ENCODE results near the gene VPS35.
"Not testable (repeated sequence)": the region's sequence is repeated elsewhere in the genome, so short reads cannot be mapped to it uniquely, and the experiment has no call there.

Gene VPS35

GRCh38 chr16:46648656-46649055 is 40.3 kb downstream of the VPS35 start:
- DNase-seq, result no peak
- Histone ChIP-seq H3K36me3 (no peaks in the 10 kb centered on the region), H3K4me3 (ENCODE audit: low read depth, low read length) (no peak overlapping the region), H3K27me3 (no peaks in the 10 kb centered on the region), H3K9me3 (no peaks in the 10 kb centered on the region), H3K4me1 (no peaks in the 10 kb centered on the region)
- 0 out of 2 replicates have a peak, but pooled peaks have one; percentile 6 for TF ChIP-seq CTCF (IDR thresholded peaks at IDR 0.05; ENCODE audit: low read depth, low read length)

GRCh38 chr16:46638947-46639925 is 49.7 kb downstream of the VPS35 start:
- Histone ChIP-seq H3K9me3 (no peaks in the 10 kb centered on the region), H3K36me3 (no peaks in the 10 kb centered on the region), H3K4me3 (ENCODE audit: low read depth, low read length) (no peak overlapping the region), H3K4me1 (no peaks in the 10 kb centered on the region), H3K27me3 (no peaks in the 10 kb centered on the region)
- no peak for TF ChIP-seq CTCF (IDR thresholded peaks at IDR 0.05; ENCODE audit: low read depth, low read length)
- DNase-seq, result no peak

GRCh38 chr16:46632778-46633733 is 55.9 kb downstream of the VPS35 start:
- Histone ChIP-seq H3K9me3 (no peaks in the 10 kb centered on the region), H3K4me3 (ENCODE audit: low read depth, low read length) (no peak overlapping the region), H3K4me1 (no peaks in the 10 kb centered on the region), H3K36me3 (no peaks in the 10 kb centered on the region), H3K27me3 (no peaks in the 10 kb centered on the region)
- DNase-seq, result no peak
- no peak for TF ChIP-seq CTCF (IDR thresholded peaks at IDR 0.05; ENCODE audit: low read depth, low read length)

GRCh38 chr16:46629331-46630219 is 59.4 kb downstream of the VPS35 start:
- TF ChIP-seq CTCF (IDR thresholded peaks at IDR 0.05; ENCODE audit: low read depth, low read length), result peak; percentile 57
- Histone ChIP-seq H3K9me3 (no peaks in the 10 kb centered on the region), H3K4me3 (ENCODE audit: low read depth, low read length) (0 out of 2 replicates have a peak overlapping the region, but pooled peaks have one; percentile 7), H3K4me1 (no peaks in the 10 kb centered on the region), H3K27me3 (no peaks in the 10 kb centered on the region), H3K36me3 (no peaks in the 10 kb centered on the region)
- DNase-seq, result peak; percentile 18

- TF ChIP-seq CTCF (IDR thresholded peaks at IDR 0.05; ENCODE audit: low read depth, low read length), result no peak
- Histone ChIP-seq H3K36me3 (no peaks in the 10 kb centered on the region), H3K27me3 (no peaks in the 10 kb centered on the region), H3K4me1 (no peaks in the 10 kb centered on the region), H3K9me3 (no peaks in the 10 kb centered on the region), H3K4me3 (ENCODE audit: low read depth, low read length) (no peak overlapping the region)
- DNase-seq, result no peak
Measured at GRCh38 chr16:46627746-46628145, 61.2 kb downstream of the VPS35 start.

GRCh38 chr16:46626681-46627080 is 62.3 kb downstream of the VPS35 start:
- not testable (repeated sequence) for H3K4me1 ChIP-seq; H3K4me3 ChIP-seq (ENCODE audit: low read depth, low read length); H3K27me3 ChIP-seq; H3K36me3 ChIP-seq; H3K9me3 ChIP-seq; DNase-seq

GRCh38 chr16:46624862-46625261 is 64.1 kb downstream of the VPS35 start:
- H3K36me3 ChIP-seq; H3K4me3 ChIP-seq (ENCODE audit: low read depth, low read length); H3K4me1 ChIP-seq; H3K9me3 ChIP-seq; DNase-seq; H3K27me3 ChIP-seq: not testable (repeated sequence)

GRCh38 chr16:46623707-46624106 is 65.3 kb downstream of the VPS35 start:
- not testable (repeated sequence) for H3K4me3 ChIP-seq (ENCODE audit: low read depth, low read length); H3K9me3 ChIP-seq; H3K27me3 ChIP-seq; H3K4me1 ChIP-seq; DNase-seq; H3K36me3 ChIP-seq

- not testable (repeated sequence) for H3K9me3 ChIP-seq; H3K4me1 ChIP-seq; H3K36me3 ChIP-seq; DNase-seq; H3K4me3 ChIP-seq (ENCODE audit: low read depth, low read length); H3K27me3 ChIP-seq
Measured at GRCh38 chr16:46623246-46623645, 65.7 kb downstream of the VPS35 start.
